Activated CD4-positive, alpha-beta T cell treated with anti-CD3 and anti-CD28 coated beads, Interleukin-2, Interleukin-4, amounts not matched to agents 100 ng/mL and 50 ng/mL, durations not matched to agents 16 hours and 8 hours (primary cell): ENCODE results near the gene DAPK3.
"Not testable (repeated sequence)": the region's sequence is repeated elsewhere in the genome, so short reads cannot be mapped to it uniquely, and the experiment has no call there.

Source experiments
- DNase-seq: peaks from one replicate; pipeline ENCODE4 v3.0.0-alpha.2; 2020; ENCODE audit warnings: low spot score

The DAPK3 gene

DNA sequence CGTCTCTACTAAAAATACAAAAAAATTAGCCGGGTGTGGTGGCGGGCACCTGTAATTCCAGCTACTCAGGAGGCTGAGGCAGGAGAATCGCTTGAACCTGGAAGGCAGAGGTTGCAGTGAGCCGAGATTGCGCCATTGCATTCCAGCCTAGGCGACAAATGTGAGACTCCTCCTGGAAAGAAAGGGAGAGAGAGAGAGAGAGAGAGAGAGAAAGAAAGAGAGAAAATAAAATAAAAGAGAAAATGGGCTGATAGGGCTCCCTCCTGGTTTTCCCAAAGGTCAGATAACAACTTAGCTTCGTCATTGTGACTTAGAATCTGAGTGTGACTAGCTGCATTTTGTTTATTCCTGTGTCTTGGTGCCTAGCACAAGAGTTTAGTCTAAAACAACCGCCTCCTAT is 34.5 kb upstream of the DAPK3 start:
- DNase-seq = not testable (repeated sequence)

DNA sequence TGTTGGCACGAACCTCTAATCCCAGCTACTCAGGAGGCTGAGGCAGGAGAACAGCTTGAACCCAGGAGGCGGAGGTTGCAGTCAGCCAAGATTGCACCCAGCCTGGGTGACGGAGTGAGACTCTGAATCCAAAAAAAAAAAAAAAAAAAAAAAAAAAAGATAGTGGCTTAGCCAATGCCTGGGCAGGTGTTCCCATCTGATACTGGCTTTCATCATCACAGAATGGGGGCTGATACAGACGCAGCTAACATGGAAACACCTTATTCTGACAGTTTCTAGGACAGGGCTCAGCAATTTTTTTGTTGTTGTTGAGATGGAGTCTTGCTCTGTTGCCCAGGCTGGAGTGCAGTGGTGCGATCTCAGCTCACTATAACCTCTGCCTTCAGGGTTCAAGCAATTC is 29.9 kb upstream of the DAPK3 start:
- DNase-seq = not testable (repeated sequence)

DNA sequence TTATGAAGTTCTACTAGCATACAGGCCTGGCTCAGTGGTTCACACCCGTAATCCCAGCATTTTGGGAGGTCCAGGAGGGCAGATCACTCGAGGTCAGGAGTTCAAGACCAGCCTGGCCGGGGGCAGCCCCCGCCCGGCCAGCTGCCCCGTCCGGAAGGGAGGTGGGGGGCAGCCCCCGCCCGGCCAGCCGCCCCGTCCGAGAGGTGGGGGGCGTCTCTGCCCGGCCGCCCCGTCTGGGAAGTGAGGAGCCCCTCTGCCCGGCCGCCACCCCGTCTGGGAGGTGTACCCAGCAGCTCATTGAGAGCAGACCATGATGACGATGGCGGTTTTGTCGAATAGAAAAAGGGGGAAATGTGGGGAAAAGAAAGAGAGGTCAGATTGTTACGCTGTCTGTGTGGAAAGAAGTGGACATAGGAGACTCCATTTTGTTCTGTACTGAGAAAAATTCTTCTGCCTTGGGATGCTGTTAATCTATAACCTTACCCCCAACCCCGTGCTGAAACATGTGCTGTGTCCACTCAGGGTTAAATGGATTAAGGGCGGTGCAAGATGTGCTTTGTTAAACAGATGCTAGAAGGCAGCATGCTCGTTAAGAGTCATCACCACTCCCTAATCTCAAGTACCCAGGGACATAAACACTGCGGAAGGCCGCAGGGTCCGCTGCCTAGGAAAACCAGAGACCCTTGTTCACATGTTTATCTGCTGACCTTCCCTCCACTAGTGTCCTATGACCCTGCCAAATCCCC is 27.9 kb upstream of the DAPK3 start:
- DNase-seq = not testable (repeated sequence)

DNA sequence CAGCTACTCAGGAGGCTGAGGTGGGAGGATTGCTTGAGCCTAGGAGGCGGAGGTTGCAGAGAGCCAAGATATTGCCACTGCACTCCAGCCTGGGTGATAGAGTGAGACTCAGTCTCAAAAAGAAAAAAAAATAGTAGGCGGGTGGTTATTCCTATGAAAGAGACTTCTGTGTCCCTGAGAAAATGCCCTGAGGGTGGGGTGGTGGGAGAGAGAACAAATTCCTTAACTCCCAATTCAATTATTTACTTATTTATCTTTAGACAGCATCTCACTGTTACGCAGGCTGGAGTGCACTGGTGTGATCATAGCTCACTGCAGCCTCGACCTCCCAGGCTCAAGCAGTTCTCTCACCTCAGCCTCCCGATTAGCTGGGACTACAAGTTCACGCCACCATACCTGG is 24.7 kb upstream of the DAPK3 start:
- no peak for DNase-seq

DNA sequence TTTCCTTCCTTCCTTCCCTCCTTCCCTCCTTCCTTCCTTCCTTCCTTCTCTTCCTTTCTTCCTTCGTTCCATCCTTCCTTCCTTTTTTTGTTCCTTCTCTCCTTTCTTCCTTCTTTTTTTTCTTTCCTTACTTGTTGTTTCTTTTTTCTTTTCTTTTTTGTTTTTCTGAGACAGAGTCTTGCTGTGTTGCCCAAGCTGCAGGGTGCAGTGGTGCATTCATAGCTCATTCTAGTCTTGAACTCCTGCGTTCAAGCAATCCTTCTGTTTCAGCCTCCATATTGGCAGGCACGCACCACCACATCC is 19.9 kb upstream of the DAPK3 start:
- DNase-seq = no peak

DNA sequence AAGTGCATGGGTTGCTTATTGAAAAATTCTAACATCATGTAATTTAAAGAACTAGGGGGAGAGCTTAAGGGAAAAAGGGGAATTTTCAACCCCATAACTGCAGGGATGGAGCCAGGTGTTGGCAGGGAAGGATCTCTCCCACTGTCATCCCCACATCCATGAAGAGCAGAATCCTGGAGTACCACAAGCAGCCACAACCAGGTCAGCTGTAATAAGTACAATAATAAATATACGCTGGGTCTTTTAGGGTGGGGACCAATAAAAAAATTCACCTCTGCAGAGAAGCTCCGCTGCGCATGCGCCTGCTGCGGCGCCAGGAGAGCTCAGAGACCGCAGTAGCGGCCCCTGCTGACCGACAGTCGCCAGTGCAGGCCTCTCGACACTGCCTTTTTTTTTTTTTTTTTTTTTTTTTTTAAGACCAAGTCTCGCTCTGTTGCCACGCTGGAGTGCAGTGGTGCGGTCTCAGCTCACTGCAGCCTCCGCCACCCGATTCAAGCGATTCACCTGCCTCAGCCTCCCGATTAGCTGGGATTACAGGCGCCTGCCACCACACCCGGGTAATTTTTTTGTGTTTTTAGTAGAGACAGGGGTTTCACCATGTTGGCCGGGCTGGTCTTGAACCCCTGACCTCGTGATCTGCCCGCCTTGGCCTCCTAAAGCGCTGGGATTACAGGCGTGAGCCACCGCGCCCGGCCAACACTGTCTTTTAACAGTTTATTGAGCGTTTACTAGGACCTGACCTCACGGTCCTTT is 16.9 kb upstream of the DAPK3 start:
- DNase-seq = peak; percentile 91

DNA sequence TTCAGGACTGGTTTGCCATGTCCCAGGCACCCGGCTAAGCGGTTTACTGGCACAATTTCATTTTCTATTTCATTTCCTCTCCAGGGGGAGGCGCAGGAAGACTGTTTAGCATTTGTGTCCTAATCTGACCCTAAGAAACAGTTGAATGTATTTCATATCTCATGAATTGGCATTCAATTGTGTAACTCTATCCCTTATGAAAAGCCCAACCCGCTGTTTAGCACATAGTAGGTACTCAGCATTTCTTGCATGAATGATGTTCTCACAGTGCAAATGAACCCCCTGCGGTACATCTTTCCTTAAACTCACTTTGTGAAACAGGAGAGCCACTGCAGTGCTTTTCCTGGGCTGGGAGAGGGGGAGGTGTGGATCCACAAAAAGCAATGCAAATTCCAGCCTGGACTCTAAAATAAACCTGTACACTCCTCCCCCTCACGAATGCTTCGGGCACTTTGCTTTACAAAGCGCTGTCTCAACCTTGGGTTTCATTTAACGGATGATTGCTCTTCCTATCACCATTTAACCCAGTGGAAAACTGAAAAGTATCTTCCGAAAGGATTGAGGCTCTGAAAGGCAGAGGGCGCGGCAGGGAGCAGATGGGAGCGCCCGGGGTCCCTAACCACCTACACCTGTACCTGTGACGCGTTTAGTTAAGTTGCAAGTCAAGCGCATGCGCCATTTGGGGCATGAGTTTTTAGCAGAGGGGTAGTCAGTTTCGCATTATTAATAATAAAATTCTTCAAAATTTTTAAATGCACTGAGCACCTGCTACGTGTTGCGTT is 15.6 kb upstream of the DAPK3 start:
- peak; percentile 75 for DNase-seq

DNA sequence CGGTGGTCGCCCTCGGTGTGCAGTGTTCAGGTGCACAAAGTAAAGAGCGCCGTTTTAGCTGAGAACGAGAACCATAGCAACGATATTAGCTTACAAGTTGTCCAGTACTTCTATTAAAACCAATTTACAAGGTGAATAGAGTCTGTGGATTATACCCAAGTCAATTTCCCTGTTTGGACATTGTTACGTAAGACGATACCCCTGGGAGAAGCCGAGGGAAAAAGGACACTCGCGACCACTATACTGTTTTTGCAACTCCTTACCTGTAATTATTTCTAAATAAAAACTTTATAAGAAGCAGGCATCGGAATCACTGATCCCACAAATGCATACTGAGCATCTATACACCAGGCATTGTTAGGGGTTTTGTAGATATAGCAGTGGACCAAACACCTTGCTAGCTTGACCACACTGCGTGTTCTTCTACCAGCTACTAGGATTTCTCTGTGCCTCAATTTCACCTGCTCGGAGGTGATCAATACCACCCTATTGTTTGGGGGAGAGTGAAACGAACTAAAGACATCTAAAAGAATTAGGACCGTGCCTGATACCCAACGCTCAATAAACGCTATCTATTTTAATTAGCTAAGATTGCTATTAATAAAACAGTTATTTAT is 14.9 kb upstream of the DAPK3 start:
- DNase-seq = no peak

DNA sequence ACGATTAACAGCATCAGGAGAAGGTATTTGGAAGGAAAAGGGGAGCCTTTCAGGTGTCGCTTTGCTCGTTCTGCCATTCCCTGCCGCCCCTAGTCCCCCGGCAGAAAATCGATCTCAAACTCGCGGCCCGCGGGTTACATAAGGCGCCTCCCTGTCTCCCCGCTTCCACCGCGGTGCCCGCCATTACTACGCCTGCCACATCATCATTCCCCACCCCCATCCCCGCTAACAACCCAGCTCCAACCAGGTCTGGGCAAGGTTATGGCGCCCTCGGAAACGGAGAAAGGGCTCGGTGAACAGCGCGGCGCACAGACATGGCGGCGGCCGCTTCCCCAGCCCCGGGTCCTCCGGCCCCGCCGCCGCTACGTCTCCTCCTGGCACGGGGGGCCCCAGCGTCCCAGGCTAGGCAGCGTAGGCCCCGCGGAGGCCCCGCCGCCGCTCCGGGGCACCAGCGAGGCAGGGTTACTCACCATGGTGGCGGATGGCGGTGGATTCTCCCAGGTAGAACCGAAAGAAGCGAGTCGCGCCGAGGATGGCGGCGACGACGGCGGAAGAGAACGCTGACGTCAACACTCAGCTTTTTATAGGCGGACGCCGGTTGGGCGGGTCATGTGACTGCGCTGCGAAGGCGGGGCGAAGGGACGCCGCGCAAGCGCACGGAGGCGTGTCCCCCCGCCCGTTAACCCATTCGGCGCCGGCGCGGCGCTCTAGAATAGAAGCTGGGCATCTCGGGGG is 14.2 kb upstream of the DAPK3 start, which contains the start of gene EEF2:
Gene EEF2 (minus strand): TSS at position 556 of the 735 bp plus-strand sequence. CDS start 83 bp downstream, at position 473.
- peak; percentile 93 for DNase-seq

DNA sequence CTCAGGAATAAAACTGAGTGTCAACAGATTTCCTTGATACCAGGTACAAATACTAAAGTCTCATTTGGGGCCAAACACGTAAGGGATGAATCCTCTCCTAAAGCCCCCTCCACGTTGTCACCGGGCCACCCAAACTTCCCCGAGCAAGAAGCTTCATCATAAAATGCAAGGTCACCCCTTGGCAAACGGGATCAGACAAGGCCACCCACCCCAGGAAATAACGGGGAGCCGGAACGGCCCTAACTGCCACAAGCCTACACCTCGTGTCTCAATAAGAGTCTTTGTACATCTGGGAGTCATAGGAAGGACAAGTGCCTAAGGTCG is 13.6 kb upstream of the DAPK3 start:
- DNase-seq = no peak

DNA sequence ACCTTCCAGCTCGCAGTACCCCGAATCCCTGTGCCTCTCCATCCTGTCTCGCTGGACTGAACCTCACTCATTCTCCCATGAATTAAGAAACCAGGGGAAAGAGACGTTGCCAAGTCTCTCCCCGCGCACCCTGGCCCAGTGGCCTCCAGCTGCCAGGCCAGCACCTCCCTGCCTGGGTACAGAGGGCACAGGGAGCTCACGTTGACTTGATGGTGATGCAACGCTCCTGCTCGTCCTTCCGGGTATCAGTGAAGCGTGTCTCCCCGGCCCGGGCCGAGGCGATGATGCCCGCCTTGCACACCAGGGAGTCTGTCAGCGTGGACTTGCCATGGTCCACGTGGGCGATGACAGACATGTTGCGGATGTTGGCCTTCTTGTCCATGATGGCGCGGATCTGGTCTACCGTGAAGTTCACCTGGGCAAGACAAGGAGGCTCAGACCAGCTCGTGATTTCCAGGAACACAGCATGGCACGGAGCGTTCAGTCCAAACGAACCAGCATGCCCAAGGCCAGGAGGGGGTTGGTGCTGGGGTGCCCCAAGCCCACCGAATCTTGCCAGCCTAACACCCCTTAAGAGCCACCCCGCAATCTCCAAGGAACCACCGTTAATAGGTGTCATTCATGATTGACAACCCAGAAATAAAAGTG is 13.2 kb upstream of the DAPK3 start:
- DNase-seq = peak; percentile 41

DNA sequence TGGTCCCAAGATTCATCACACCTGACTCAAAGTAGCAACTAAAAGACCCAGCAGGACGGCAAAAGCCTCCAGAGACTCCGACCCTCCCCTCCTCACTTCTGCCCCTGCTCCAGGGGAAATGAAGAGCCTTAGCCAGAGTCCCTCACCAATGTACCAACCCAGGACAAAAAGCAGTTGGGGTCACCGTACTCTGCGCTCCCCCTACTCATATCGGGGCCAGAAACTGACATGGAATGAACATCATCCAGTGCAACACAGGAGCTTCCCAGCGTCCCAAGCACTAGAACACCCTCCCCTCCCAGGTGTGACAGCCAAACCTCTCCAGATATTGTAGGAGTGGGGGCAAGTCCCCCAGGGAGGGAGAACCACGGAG is 12.6 kb upstream of the DAPK3 start:
- DNase-seq = no peak

DNA sequence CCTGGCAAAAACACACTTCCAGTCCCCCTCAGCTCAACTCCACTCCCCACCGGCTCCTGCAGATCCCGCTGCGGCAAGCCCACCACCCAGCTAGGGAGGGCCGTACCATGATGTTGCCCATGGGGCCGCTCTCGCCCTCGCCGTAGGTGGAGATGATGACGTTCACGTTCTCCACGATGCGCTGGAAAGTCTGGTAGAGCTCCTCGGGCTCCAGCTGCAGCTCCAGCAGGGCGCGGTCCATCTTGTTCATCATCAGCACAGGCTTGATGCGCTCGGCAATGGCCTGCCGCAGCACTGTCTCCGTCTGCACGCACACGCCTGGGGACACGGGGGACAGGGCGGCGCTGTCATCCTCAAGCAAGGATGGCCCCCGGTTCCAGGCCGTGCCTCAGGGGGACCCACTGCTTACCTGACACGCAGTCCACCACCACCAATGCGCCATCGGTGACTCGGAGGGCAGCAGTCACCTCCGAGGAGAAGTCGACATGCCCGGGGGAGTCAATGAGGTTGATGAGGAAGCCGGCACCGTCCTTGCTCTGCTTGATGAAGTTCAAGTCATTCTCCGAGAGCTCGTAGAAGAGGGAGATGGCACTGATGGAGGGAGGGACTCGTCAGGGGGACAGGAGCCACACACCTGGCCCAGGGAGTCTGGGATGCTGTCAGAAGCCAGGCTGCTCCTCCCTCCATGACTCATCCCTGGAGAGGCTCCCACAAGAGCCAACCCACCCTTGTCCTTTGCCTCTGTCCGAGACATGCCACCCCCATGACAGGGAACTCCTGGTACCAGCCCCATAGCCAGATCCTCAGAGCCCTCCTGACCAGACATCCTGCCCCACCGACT is 12.0 kb upstream of the DAPK3 start:
- DNase-seq = no peak

DNA sequence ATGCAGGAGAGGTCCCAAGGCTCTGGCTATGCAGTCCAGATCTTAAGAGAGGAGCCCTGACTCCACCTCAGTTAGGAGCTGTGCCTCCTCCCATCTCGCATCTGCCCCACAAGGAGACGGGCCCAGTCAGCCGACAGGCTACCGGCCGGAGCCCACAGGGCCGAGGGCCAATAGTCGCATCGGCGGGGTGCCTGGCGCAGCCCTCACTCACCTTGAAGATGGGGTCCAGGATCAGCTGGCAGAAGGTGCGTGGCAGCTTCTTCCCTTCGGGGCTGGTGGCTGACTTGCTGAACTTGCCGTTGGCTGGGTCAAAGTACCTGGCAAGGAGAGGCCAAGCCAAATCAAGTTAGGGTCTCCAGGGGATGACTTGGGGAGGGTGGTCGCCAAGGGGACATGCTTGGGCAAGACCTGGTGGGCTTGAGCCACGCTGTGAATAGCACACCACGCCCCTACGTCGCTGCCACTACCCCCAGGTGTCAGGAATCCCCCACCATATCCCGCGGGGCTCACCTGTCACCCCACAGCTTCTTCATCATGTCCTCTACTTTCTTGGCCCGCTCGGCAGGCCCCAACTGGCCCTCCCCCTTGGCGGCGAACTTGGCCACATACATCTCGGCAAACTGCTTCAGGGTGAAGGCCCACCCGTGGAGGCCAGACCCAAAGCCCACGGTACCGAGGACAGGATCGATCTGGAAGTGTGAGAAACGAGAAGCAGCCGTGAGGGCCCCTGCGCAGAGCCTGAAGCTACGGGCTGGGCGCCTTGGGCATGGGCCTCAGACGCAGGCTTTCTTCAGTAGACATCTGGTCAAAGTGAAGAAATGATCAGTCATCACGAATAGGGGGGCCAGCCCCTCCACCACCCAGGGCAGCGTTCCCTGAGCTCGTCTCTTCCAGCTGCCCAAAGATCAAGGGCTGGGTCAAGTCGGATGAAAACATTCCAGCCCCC is 11.1 kb upstream of the DAPK3 start:
- no peak for DNase-seq

DNA sequence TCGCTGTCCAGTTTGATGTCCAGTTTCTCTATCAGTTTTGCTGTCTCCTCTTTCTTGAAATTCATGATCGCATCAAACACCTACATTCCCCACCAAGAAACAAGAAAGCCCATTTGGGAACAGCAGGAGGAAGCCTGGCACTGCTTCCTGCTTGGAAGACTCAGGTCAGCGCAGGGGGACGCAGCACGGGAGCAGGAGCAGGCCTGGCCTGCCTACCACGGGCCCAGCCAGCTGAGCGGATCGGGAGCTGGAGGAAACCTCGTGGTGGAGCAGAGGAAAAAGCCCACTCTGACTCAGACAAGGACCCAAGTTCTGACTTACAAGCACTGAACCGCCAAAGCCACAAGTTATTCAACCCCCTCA is 10.5 kb upstream of the DAPK3 start:
- DNase-seq = no peak

DNA sequence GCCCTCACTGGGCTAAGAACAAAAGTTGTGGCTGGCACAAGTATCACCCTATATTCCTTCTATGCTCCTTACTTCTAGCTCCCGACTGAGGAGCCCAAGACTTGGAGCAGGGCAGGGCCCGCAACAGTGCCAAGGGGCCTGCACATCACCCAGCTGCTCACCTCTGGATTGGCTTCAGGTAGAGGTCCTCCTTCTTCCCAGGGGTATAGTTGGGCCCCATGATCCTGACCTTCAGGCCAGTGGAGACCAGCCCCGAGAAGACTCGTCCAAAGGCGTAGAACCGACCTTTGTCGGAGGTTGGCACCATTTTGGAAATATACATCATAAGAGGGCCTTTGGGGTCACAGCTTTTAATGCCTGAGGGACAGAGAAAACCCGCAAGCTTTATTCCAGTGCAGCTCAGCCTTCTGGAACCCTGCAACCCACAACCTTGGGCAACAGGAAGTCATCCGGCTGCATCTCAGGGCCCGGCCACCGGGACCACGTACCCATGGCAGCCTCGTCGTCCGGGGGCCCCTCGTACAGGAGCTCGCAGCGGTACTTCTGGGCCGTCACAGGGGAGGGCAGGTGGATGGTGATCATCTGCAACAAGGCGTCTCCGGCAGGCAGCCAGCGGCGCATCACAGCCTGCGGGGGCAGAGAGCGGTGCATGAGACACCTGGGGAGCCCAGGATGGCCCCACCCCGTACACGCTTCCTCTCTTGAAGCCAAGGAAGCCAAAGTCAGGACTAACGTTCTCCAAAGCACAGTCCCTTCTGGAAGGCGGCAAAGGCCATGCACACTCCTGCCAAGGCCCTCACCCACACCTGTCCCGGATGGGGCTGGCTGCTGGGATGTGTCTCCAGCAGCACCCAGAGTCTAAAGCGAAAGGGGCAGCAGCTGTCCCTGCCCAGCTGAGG is 9.7 kb upstream of the DAPK3 start:
- no peak for DNase-seq

DNA sequence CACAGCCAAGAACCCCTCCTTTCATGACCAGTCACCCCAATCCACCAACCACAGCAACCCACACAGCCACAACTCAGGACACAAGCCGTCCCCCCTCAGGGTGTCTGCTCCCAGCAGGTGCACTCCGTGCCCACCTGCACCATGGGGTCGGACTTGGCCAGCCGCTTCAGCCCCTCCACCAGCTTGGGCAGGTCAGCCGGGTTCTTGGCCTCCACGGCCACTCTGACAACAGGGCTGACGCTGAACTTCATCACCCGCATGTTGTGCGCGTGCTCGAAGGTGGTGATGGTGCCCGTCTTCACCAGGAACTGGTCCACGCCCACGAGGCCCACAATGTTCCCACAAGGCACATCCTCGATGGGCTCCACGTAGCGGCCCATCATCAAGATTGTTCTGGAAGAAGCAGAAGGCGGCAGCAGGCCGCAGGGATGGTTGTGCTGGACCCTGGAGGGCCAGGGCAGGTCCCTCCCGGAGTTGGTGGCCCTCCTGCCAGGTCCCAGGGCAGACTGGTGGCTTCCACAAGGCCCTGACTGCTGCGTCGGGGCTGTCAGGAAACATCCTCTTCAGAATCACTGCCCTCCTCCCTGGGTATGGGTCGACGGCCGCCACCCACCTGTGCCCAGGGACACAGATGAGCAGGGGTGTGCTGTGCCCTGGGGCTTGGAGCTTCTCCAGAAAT is 8.9 kb upstream of the DAPK3 start:
- no peak for DNase-seq

DNA sequence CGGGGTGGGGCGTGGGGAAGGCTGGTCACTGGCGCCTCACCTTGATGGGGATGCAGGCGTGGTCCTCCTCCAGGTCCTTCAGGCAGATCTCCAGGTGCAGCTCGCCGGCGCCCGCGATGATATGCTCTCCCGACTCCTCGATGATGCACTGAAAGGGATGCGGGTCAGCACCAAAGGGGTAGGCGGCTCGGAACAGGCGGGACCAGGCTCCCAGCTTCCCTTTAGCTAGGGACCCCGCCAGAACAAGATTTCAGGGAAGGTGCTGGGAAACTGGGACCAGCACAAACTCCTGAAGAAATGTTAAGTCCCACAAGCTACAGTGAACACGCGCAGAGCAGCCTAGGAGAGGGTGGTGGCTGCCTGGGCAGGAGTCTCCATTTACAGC is 8.4 kb upstream of the DAPK3 start:
- DNase-seq = no peak
